ENCODE results near the gene SSTR4. TPM values are rescaled to one million over a fixed set of nuclear protein-coding genes. Genes with fewer than 3 reads are reported as not detected.

Gene SSTR4
- total and polyA plus RNA-seq, 2 of the 13 experiments (the other 11 are each of a cell fraction or from before 2014, with no cell fraction given), result not detected

- in situ Hi-C loops (cut with HindIII; ENCODE audit: extremely low pct_ligation_motif_present, low pct_unique_long_range_greater_than_20kb) (no loop called here), intact Hi-C loops (cut with micrococcal nuclease; ENCODE audit: unreplicated experiment) (loop anchor here (1.0 kb wide), 2 partner anchors 158 to 297 kb away; no protein-coding TSS in a partner anchor)
- ATAC-seq (peak; percentile 56), DNase-seq (ENCODE audit: low spot score) (no peak), FAIRE-seq (no peak)
- no peak overlapping the region for H2AFZ ChIP-seq (ENCODE audit: low read length)
- no peaks in the 10 kb centered on the region for H3K79me2 ChIP-seq (ENCODE audit: insufficient read depth, low read length)
- 24% methylated on average over 6 of the region's 6 CpGs for WGBS (ENCODE audit: low lambda C conversion rate)
- H3K36me3 ChIP-seq (replicated peaks in 1 of 2; ENCODE audit: control insufficient read depth in 1 of 2, insufficient read depth in 2 of 2, low read length in 2 of 2), result no peaks in the 10 kb centered on the region
- ChIA-PET CTCF (ENCODE audit: low intra/inter-chr PET ratio, low total read pairs) (interaction anchor here (1.1 to 2.0 kb wide), 3 partner anchors 158 to 297 kb away, joined by 3 to 6 read pairs (median 3); no protein-coding TSS in a partner anchor), POLR2A (no interaction called here)
- H4K20me1 ChIP-seq (ENCODE audit: insufficient read depth, low read length), result no peaks in the 10 kb centered on the region
- peaks cover 0 to 24% of the 10 kb centered on the region in 2 experiments; a peak in 3 of 5 replicates for H3K27me3 ChIP-seq (ENCODE audit: control insufficient read depth in 1 of 2, insufficient read depth in 2 of 2, low read length in 2 of 2)
- H3K4me1 ChIP-seq (ENCODE audit: insufficient read depth, low read length), result no peaks in the 10 kb centered on the region
- TF ChIP-seq SMC3 (IDR thresholded peaks at IDR 0.05; ENCODE audit: low read length) (0 out of 2 replicates have a peak, but pooled peaks have one; percentile 13), STAG1 (CRISPR knock-in tag; IDR thresholded peaks at IDR 0.05) (peak; percentile 64), USF2 (IDR thresholded peaks at IDR 0.05; ENCODE audit: low read depth, low read length) (peak; percentile 46; the same call in 1 of the 2 replicates), USF2 (CRISPR knock-in tag; IDR thresholded peaks at IDR 0.05; ENCODE audit: borderline replicate concordance) (no peak; the same call in 1 of the 2 replicates), CTCF (CRISPR knock-in tag; IDR thresholded peaks at IDR 0.05) (peak; percentile 68), ZFY (CRISPR knock-in tag; IDR thresholded peaks at IDR 0.05) (no peak), FOSL2 (CRISPR knock-in tag; IDR thresholded peaks at IDR 0.05) (no peak), ATF1 (CRISPR knock-in tag; IDR thresholded peaks at IDR 0.05) (no peak), PHB2 (IDR thresholded peaks at IDR 0.05; ENCODE audit: partially characterized antibody) (no peak)
- TF ChIP-seq, protein P1, sequence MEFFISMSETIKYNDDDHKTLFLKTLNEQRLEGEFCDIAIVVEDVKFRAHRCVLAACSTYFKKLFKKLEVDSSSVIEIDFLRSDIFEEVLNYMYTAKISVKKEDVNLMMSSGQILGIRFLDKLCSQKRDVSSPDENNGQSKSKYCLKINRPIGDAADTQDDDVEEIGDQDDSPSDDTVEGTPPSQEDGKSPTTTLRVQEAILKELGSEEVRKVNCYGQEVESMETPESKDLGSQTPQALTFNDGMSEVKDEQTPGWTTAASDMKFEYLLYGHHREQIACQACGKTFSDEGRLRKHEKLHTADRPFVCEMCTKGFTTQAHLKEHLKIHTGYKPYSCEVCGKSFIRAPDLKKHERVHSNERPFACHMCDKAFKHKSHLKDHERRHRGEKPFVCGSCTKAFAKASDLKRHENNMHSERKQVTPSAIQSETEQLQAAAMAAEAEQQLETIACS (CRISPR knock-in tag; IDR thresholded peaks at IDR 0.05), result no peak
- H3K4me3 ChIP-seq (replicated peaks in 1 of 3; ENCODE audit: insufficient read depth in 1 of 3, low read depth in 2 of 3, low read length in 3 of 3), result no peak overlapping the region
- no peak overlapping the region for H3K4me2 ChIP-seq (ENCODE audit: low read depth, low read length)
- no peak overlapping the region for H3K27ac ChIP-seq (ENCODE audit: extremely low read length, insufficient read depth, low read length)
- BruUV-seq (replicated peaks), result no TSS peak
- H3K9me3 ChIP-seq (ENCODE audit: low read length), result no peaks in the 10 kb centered on the region
- no peak overlapping the region for H3K9ac ChIP-seq (ENCODE audit: insufficient read depth, low read depth, low read length)
Measured at GRCh38 chr20:23043376-23043775, 8.3 kb downstream of the SSTR4 start.

Measured in HepG2 (cell line).